Mononuclear cell (primary cell): ENCODE results near the gene SSH3. TPM values are rescaled to one million over a fixed set of nuclear protein-coding genes. Genes with fewer than 3 reads are reported as not detected.
A peak's percentile ranks its signal among the peaks of the same experiment; 100 is the strongest.

Experiments used
- H3K27me3 ChIP-seq: 2 replicates; pipeline ENCODE4 v1.6.0; 2011; ENCODE audit warnings: low read length, control low read depth; ENCODE audit not compliant: insufficient read depth
- H3K4me1 ChIP-seq: 2 replicates; pipeline ENCODE4 v1.5.1; 2011; ENCODE audit warnings: mild to moderate bottlenecking, low read length, control low read depth; ENCODE audit not compliant: insufficient read depth
- H3K4me3 ChIP-seq: 2 replicates; pipeline ENCODE4 v1.5.1; 2011; ENCODE audit warnings: mild to moderate bottlenecking, low read length, moderate library complexity
- H3K9me3 ChIP-seq: 2 replicates; pipeline ENCODE4 v1.5.1; 2011; ENCODE audit warnings: low read depth, mild to moderate bottlenecking, control low read depth, low read length
- total RNA-seq: library from RNA; depleted of rRNA; stranded (reverse); fragments of >200 nt; gene quantifications from one replicate; pipeline ENCODE4 v1.2.3, GENCODE V29; 2012

Gene SSH3
- total RNA-seq, 1 donor = 4.6 TPM

DNA sequence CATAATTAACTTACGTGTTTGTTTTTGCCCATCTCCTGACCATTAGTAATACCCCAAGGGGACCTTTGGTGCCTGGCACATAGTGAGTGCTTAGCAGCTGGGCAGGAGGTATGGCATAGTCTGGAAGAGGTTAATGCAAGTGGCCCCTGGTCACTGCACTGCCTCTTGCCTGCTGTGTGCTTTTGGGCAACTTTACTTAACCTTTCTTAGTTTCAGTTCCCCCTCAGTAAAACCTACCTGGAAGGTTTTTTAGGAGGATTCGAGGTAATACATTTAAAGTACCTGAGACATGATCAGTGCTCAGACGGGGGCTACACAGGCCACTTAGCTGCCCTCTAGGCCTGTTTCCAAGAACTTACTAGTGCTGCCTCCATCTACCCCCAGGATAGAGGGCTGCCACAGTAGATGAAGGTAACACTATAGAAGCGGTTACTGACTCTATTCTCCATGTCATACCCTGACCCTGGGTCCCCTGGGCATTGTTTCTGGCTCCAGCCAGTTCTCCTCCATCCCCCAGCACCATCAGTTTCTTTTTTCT, 46.7 kb downstream of the SSH3 start:
- Histone ChIP-seq H3K9me3 (no peaks in the 10 kb centered on the region), H3K4me1 (peaks cover 62% of the 10 kb centered on the region), H3K4me3 (no peak overlapping the region)

DNA sequence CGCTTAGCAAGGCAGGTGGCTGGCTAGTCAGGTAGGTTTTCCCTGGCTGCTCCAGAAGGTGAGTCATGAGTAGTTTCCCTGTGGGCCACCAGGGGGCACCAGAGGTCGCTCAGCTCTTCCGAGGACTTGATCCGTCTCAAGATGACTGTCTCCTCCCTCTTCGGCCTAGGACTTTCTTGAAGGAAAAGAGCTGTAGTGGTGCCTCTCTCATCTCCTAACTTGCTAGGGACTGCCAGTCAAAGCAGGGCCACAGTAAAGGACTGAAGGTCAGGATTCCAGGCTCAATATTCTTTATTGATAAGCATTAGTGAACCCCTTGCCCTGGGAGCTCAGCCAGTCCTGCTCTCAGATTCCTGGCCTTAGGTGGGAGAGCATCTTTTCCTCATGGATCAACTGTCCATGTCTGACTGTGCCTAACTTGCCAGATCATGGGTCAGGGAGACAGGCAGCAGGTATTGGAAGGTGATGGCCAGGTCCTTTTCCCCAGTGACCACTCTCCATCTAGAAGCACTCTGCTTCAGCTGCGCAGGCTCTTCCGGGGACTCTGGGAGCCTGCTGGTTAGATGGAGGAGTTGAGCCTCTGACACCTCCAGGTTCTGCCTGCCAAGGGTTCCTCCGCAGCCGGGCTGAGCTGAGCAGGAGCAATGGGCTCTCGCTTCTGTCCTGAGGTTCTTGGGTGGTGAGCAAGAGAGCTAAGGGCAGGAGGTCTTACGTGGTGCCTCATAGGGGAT, 48.1 kb downstream of the SSH3 start:
- Histone ChIP-seq H3K27me3 (no peaks in the 10 kb centered on the region), H3K9me3 (no peaks in the 10 kb centered on the region), H3K4me3 (no peak overlapping the region), H3K4me1 (peaks cover 63% of the 10 kb centered on the region)

More for the DNA sequence above, 46.7 kb downstream of the SSH3 start:
- H3K27me3 ChIP-seq = no peaks in the 10 kb centered on the region

DNA sequence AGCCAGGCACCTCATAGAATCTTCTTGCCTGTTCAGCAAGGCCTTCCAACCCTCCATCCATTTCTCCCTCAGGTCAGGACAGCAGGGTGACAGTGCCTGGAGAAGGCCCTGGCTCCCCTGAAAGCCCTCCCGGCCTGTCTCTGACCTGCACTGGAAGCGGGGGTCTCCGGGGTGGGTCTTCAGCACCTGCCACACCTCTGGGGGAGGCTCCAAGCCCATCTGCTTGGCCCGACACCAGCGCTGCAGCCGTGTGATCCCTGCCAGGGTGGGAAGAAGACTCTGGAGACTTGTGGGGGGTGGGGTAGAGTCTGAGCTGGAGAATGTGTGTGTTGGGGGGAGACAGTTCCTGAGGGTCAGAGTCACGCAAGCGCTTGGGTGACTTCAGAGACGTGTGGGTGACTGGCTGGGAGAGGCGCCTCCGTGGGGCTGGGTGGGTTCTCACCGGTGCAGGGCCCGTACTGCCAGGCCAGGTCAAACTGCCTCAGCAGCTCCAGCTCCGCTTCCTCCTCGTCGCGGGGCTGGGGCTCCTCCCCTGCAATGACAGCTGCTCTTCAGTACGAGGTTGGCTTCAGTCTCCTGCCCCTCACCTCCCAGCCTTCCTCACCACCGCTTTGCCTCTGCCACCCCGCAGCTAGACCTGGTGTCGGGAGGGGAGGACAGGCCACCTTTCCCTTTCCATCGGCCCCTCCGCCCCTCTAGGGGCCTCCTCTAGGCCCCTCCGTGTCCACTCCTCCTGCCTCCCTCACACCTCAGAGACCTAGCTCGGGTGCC, 49.4 kb downstream of the SSH3 start:
- Histone ChIP-seq H3K27me3 (no peaks in the 10 kb centered on the region), H3K4me1 (peaks cover 74% of the 10 kb centered on the region), H3K9me3 (no peaks in the 10 kb centered on the region), H3K4me3 (peak overlapping the region; percentile 71)

DNA sequence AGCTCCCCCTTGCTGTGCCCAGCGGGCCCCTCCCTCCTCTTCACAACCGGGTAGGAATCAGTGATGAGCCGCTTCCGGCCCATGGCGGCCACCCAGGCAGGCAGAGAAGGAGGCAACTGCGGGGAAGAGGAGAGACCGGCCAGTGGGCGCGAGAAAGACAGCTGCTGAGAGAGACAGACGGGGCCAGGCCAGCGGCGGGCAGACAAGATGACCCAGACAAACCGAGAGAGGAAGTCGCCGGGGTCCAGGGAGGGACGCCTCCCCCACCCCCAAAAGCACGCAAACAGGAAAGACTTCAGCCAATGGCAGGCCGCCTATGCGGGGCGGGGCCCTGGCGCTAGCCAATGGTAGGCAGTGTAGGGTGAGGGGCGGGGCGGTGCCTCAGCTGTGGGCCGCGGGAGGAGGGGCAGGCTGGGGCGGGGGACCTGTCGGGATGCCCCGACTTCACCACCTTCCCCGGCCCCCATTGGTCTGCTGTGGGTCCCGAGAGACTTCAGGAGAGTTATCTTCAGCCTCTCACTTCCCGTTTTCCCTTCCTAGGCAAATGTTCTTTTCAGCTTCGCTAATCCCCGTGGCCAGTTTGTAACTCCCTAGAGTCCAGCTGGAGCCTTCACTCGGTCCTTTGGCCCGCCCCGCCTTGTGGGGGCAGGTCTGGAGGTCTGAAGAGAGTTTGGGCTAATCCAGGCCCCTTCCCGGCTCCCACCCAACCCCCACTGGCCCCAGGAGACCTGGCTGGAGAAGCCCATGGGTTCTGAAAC, 50.2 kb downstream of the SSH3 start, which contains the start of gene POLD4:
TSS of gene POLD4 (minus strand) at position 230 of the 758 bp plus-strand sequence. CDS start at position 83, 147 bp downstream.
- H3K27me3 ChIP-seq = no peaks in the 10 kb centered on the region
- H3K4me1 ChIP-seq = peaks cover 82% of the 10 kb centered on the region
- H3K4me3 ChIP-seq = peak within 1 kb of the TSS; percentile 71
- H3K9me3 ChIP-seq = no peaks in the 10 kb centered on the region

DNA sequence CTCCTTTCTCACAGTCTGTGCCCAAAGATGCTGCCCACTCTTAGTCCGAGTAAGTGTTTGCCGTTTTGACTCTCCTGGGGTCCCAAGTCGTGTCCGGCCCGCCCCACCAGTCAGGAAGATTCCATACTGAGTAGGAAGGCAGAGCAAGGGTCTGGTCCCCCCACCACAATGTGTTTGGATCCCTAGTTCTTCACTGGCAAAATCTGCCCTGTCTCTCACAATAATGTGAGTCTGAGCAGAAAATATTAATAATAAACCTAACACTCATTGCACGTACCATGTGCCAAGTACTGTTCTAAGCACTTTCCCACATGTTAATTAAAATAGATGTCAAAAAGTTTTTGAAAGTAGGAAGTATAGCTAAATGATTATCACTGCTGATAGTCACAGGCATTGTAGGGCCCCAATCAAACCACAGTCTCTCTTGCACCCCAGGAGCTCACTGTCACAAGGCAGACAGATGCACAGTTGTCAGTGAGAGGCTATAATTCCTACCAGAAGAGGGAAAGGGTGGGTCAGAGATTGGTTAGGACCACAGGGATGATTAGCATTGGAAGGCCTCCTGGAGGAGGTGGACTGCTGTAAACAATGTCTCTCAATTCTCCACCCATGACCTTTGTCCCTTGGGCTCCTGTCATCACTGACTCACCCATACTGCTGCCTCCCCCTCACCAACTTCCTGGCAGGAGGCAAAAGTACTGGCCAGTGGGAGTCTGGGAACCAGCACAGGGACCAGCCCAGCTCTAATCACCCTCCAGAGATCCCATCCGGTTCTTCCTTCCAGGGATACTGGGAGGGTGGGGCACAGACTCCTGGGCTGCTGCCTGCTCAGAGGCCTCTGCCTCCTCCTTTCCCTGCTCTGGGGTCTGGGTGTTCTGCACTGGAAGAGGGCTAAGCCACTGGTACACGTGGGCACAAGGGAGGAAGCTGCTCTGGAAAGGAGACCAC, 51.0 kb downstream of the SSH3 start:
- Histone ChIP-seq H3K4me3 (peak overlapping the region; percentile 71), H3K9me3 (no peaks in the 10 kb centered on the region), H3K4me1 (peaks cover 89% of the 10 kb centered on the region)

DNA sequence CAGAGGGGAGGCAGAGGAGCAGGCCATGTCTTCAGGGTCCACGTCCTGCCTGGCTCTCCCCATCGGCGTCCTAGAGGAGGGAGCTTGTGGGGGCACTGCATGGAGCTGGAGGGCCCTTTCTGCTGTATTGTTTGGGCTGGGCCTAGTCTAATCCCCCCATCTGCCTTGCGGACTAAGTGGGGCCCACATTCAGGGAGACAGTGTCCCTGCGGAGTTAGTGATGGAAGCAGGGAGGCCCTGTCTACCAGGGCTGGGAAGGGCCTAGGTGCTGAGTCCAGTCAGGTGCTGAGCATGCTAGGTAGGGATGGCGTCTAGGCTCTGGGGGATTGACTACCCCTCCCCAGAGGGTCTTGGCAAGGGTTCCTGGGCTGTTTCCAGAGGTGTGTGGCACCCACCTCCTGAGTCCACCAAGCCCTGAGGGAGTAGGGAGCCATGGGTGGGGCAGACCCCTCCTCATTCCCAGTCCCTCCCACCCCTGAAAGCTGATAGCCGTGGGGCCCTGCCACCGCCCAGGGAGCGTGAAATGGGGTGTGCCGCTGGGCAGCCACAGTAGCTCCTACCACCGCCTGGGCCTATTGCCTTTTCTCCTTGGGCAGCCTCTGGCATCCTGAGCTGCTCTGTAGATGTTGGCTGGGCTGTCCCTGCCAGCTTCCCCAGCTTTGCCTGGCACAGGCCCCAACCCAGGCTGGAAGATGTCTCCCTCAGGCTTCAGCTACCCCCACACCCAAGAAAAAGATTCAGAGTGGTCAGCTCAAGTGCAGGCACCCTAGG, 51.9 kb downstream of the SSH3 start:
- no peaks in the 10 kb centered on the region for H3K9me3 ChIP-seq
- H3K4me3 ChIP-seq = no peak overlapping the region
- peaks cover 83% of the 10 kb centered on the region for H3K4me1 ChIP-seq
- H3K27me3 ChIP-seq = no peaks in the 10 kb centered on the region

More for the DNA sequence above, 51.0 kb downstream of the SSH3 start:
- no peaks in the 10 kb centered on the region for H3K27me3 ChIP-seq

DNA sequence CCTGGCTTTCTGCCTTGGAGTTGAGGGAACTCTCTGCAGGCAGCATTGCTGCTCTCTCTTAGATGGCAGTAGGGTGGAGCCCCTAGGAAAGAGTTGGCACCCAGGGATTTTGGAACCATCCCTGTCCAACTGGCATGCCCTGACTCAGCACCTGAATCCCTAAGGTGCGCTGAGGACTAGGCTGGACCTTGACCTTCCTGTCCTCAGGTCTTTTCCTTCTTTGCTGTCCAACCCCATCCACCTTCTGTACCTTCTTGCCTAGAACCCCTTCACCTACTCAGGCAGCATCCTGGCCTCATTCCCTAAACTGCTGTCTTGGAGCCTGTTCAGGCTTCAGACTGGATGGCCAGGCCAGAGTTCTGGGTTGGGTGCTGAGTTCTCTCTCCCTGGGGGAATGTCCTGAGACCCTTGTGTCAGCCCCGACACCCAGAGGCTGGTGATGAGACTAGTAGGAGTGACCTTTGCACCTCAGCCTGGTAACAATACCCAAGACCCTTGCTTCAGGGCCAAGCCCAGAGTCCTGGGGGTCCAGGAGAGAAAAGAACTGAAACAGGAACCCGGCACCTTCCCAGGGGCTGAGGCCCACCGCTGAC, 52.6 kb downstream of the SSH3 start:
- Histone ChIP-seq H3K4me3 (no peak overlapping the region), H3K9me3 (no peaks in the 10 kb centered on the region), H3K27me3 (no peaks in the 10 kb centered on the region), H3K4me1 (peaks cover 78% of the 10 kb centered on the region)

DNA sequence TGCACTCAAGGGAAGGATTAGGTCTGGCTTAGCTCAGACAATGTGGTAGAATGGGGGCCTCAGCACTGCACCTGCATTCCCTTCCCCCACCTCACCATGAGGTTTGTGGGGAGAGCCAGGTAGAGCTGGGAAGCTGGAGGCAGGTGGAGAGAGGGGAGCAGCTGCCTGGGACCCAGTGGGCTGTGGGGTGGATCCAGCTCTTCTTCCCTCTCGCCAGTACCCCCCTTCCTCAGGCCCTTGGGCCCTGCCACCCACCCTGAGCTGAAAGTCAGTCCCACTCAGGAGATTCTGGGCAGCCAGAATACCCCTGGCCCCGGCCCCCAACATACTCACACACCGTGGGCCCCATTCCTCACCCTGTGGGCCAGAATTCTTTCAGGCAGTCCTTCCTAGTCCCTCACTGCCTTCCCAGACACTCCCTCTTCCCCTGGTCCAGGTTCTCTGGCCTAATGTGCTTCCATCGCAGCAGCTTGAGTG, 53.1 kb downstream of the SSH3 start:
- Histone ChIP-seq H3K27me3 (no peaks in the 10 kb centered on the region), H3K4me1 (peaks cover 72% of the 10 kb centered on the region), H3K9me3 (no peaks in the 10 kb centered on the region), H3K4me3 (no peak overlapping the region)

DNA sequence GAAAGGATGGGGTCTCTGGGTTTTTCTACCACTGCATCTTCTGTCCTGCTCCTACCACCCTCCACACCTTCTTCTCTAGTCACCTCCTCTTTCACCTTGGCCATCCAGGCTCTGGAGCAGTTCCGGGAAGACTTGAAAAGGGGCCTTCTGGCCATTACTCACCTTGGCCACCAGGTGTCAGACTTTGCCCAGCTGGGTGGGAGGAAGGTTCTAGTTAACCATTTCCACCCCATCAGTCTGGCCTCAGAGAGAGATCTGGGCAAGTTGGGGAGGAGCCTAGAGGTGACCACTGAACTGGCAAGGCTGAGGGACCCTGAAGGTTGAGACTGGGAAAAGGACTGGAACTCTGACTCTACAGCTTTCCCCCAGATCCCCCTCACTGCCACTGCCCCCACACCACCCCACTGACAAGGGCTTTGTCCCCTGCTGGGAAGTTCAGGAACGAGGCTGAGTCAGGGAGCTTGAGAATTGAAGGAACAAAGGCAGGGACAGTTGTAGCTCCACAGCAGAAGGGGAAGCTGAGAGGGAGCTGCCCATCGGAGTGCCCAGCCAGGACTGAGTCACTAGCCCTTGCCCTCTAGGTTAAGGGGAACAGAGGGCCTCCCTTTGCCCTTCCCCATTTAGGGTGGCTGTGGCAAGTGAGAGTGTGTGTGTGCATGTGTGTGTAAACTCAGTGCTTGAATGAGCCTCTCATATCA, 53.7 kb downstream of the SSH3 start:
- H3K4me1 ChIP-seq = peaks cover 66% of the 10 kb centered on the region
- no peaks in the 10 kb centered on the region for H3K9me3 ChIP-seq
- H3K4me3 ChIP-seq = no peak overlapping the region
- no peaks in the 10 kb centered on the region for H3K27me3 ChIP-seq

DNA sequence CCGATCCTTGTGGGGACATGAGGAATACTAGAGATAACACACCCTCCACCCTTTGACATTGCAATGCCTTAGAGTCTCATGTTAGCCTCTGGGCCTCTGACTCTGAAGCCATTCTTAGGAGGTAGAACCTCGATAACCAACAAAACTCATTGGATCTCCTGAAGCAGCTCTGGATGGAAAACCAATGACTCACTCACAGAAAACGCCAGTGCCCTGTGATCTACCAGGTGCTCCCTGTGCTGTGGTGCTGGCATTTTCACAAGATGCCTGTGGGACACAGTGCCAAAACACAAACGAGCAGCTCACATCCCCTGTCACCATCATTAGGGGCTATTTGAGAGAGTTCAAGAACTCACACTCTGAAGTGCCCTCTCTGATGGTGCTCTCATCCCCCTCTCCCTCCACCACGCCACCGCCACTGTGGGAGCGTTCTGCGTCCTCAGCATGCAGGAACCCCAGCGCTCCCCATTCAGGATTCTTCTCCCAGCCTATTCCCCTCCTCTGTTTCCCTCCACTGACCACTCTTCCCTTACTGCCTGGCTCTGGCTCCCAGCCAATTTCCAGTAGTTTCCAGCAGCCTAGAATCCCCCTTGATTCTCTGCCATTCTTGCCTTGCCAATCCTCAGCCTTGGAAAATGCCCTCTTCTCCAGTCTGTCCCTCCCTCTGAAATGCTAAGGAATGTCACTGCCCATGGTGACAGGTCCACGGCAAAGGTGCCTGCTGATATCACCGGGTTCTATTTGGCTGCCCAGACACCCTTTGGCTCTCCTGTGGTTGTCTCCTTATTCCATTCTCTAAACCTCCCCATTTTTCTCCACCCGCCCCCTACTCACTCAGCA, 54.7 kb downstream of the SSH3 start:
- no peaks in the 10 kb centered on the region for H3K9me3 ChIP-seq
- H3K4me3 ChIP-seq = no peak overlapping the region
- H3K4me1 ChIP-seq = peaks cover 57% of the 10 kb centered on the region
- H3K27me3 ChIP-seq = no peaks in the 10 kb centered on the region
